CD4-positive, alpha-beta T cell (primary cell): ENCODE measurements around the gene MRPL32. TPM values are rescaled to one million over a fixed set of nuclear protein-coding genes. Genes with fewer than 3 reads are reported as not detected.

Source experiments
- ATAC-seq: fragments of 200-7000 bp; cut with Tn5 transposase; one replicate; pipeline ENCODE4 v1.10.0; 2022; ENCODE audit warnings: mild to moderate bottlenecking; ENCODE audit not compliant: poor library complexity
- CTCF ChIA-PET: fragments of 350-600 bp; sonication (Branson Sonifier 250); formaldehyde crosslinking; loops from one replicate; lab custom pipeline; 2021; ENCODE audit warnings: antibody characterized with exemption, inconsistent platforms; lab: Charles Lee
- POLR2A ChIA-PET: fragments of 350-600 bp; sonication (Branson Sonifier 250); formaldehyde crosslinking; loops from one replicate; lab custom pipeline; 2021; ENCODE audit warnings: antibody characterized with exemption, inconsistent platforms; lab: Charles Lee
- DNase-seq, 14 experiments: peaks; one replicate each; pipeline ENCODE4 v3.0.0-alpha.2; 2013 to 2020; ENCODE audit warnings: mixed read lengths in 2 of 14
- H3K27ac ChIP-seq, 2 donors: one replicate each; pipeline versions ENCODE4 v1.5.1 to v1.7.0; 2013; ENCODE audit warnings: low read length in 2 of 2, low read depth in 1 of 2, mild to moderate bottlenecking in 1 of 2
- H3K27me3 ChIP-seq, 2 experiments: 1 replicate in 1 of 2; 2 replicates in 1 of 2; pipeline versions ENCODE4 v1.6.1 to v1.7.0; 2013; ENCODE audit warnings: low read length in 2 of 2, control low read depth in 1 of 2, mild to moderate bottlenecking in 1 of 2, moderate library complexity in 1 of 2; ENCODE audit not compliant: insufficient read depth in 2 of 2, control insufficient read depth in 1 of 2
- H3K36me3 ChIP-seq: one replicate; pipeline ENCODE4 v1.6.1; 2013; ENCODE audit warnings: low read length, control low read depth; ENCODE audit not compliant: insufficient read depth
- H3K4me1 ChIP-seq: one replicate; pipeline ENCODE4 v1.6.1; 2013; ENCODE audit warnings: low read length, control low read depth; ENCODE audit not compliant: insufficient read depth
- H3K4me3 ChIP-seq: one replicate; pipeline ENCODE4 v1.5.1; 2013; ENCODE audit warnings: mild to moderate bottlenecking, low read length, moderate library complexity
- H3K9me3 ChIP-seq, 2 experiments: 1 replicate in 1 of 2; 2 replicates in 1 of 2; pipeline versions ENCODE4 v1.6.1 to v1.7.0; 2013; ENCODE audit warnings: low read length in 2 of 2, mild to moderate bottlenecking in 2 of 2, control low read depth in 1 of 2, moderate library complexity in 1 of 2; ENCODE audit not compliant: control insufficient read depth in 1 of 2, insufficient read depth in 1 of 2
- H3K27ac Mint-ChIP-seq: one replicate; pipeline ENCODE4 v1.8.0; 2020; ENCODE audit warnings: mixed read lengths
- H3K27me3 Mint-ChIP-seq: one replicate; pipeline ENCODE4 v1.8.0; 2021; ENCODE audit warnings: mixed read lengths
- H3K36me3 Mint-ChIP-seq: one replicate; pipeline ENCODE4 v1.8.0; 2021; ENCODE audit warnings: low read depth, mixed read lengths
- H3K4me1 Mint-ChIP-seq: one replicate; pipeline ENCODE4 v1.8.0; 2021; ENCODE audit warnings: low read depth, mixed read lengths
- H3K4me3 Mint-ChIP-seq: one replicate; pipeline ENCODE4 v1.8.0; 2020; ENCODE audit warnings: mild to moderate bottlenecking, mixed read lengths
- H3K9me3 Mint-ChIP-seq: one replicate; pipeline ENCODE4 v1.8.0; 2020; ENCODE audit warnings: mixed read lengths
- intact Hi-C, 2 experiments: fragments of 100-400 bp; cut with DNase I in 1 of 2; cut with micrococcal nuclease in 1 of 2; formaldehyde crosslinking; loops; one replicate each; pipeline versions ENCODE4 v1.15.1 to v1.9.0; 2023 to 2025; cut with DNase I, micrococcal nuclease
- total RNA-seq, 174 experiments: library from RNA in 2 of 174; stranded (reverse) in 2 of 174; gene quantifications; one replicate each; pipeline ENCODE4 v1.2.3 and lab custom pipeline; 2021 to 2026
- TF ChIP-seq, protein P1 (sequence below): fragments of 200-600 bp; IDR thresholded peaks from one replicate; pipeline ENCODE4 v1.8.0; 2022; ENCODE audit warnings: antibody characterized with exemption, mild to moderate bottlenecking

The MRPL32 gene
- total RNA-seq, 2 experiments from 2014 or later: 57.1 to 60.7 TPM

DNA sequence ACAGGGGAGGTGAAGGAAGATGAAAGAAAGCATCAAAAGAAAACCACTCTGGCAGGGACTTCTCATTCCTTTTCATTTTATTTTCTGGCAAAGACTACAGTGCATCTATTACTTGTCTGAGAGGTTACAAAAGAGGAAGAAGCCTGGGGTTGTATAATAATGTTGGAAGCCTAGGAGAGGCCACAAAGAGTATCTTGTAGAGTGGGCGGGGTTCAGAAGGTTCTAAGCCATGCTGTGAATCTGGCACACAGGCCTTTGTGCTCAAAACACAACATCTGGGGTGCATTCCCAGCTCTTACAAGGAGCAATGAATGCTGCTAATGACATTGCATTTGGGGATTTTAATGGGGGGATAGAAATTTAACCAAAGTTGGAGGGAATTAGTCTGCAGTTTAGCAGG is 49.4 kb downstream of the MRPL32 start:
- H3K36me3 ChIP-seq: no peaks in the 10 kb centered on the region
- ChIA-PET POLR2A (no interaction called here), CTCF (no interaction called here)
- no peak overlapping the region for H3K4me3 ChIP-seq
- H3K36me3 Mint-ChIP-seq: no peaks in the 10 kb centered on the region
- TF ChIP-seq, protein P1, sequence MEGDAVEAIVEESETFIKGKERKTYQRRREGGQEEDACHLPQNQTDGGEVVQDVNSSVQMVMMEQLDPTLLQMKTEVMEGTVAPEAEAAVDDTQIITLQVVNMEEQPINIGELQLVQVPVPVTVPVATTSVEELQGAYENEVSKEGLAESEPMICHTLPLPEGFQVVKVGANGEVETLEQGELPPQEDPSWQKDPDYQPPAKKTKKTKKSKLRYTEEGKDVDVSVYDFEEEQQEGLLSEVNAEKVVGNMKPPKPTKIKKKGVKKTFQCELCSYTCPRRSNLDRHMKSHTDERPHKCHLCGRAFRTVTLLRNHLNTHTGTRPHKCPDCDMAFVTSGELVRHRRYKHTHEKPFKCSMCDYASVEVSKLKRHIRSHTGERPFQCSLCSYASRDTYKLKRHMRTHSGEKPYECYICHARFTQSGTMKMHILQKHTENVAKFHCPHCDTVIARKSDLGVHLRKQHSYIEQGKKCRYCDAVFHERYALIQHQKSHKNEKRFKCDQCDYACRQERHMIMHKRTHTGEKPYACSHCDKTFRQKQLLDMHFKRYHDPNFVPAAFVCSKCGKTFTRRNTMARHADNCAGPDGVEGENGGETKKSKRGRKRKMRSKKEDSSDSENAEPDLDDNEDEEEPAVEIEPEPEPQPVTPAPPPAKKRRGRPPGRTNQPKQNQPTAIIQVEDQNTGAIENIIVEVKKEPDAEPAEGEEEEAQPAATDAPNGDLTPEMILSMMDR: no peak
- ATAC-seq: no peak
- H3K9me3 Mint-ChIP-seq: no peaks in the 10 kb centered on the region
- intact Hi-C loops: no loop called here
- peaks cover 0 to 4% of the 10 kb centered on the region in 2 experiments for H3K9me3 ChIP-seq
- no peak overlapping the region for H3K27ac Mint-ChIP-seq
- no peak overlapping the region for H3K4me3 Mint-ChIP-seq
- peaks cover 32% of the 10 kb centered on the region for H3K27me3 Mint-ChIP-seq
- no peaks in the 10 kb centered on the region for H3K4me1 Mint-ChIP-seq
- peaks cover 0 to 3% of the 10 kb centered on the region in 2 experiments for H3K27me3 ChIP-seq
- H3K27ac ChIP-seq: no peak overlapping the region
- DNase-seq: no peak
- no peaks in the 10 kb centered on the region for H3K4me1 ChIP-seq

DNA sequence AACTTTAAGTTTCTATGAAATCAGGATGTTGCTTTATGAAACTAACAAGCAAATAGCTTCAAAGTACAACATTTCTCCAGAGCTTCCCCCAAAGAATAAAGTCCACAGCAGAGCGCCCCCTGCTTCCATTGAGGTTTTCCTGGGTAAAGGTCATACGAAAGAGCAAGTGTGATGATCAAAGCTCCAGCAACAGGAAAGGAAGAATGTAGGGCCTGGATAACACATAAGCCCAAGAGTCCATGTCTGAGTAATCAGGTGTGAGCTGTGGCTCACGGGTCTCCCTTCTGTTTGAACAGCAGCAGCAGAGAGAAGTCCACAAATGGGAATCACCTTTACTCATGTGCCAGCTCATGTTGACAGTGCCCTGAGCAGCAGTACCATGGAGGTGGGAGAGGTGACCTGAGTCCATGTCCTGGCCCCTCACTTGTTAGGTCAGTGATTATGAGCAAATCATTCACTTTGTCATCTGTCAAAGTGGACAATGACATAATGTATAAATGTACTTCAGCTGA is 50.5 kb downstream of the MRPL32 start:
- DNase-seq (no peak), ATAC-seq (no peak)
- Mint-ChIP-seq H3K4me3 (no peak overlapping the region), H3K9me3 (no peaks in the 10 kb centered on the region), H3K36me3 (no peaks in the 10 kb centered on the region), H3K27ac (no peak overlapping the region), H3K4me1 (no peaks in the 10 kb centered on the region), H3K27me3 (peaks cover 27% of the 10 kb centered on the region)
- Histone ChIP-seq H3K36me3 (no peaks in the 10 kb centered on the region), H3K4me1 (no peaks in the 10 kb centered on the region), H3K4me3 (no peak overlapping the region), H3K27ac (no peak overlapping the region), H3K27me3 (peaks cover 0 to 3% of the 10 kb centered on the region in 2 experiments), H3K9me3 (peaks cover 0 to 4% of the 10 kb centered on the region in 2 experiments)
- CTCF ChIA-PET: no interaction called here
- TF ChIP-seq, protein P1: no peak
- intact Hi-C loops: no loop called here
- POLR2A ChIA-PET: no interaction called here

- no peaks in the 10 kb centered on the region for H3K36me3 ChIP-seq
- H3K4me3 ChIP-seq: no peak overlapping the region
- no peak overlapping the region for H3K4me3 Mint-ChIP-seq
- no peak for DNase-seq
- H3K27me3 Mint-ChIP-seq: peaks cover 21% of the 10 kb centered on the region
- no peak overlapping the region for H3K27ac Mint-ChIP-seq
- ChIA-PET CTCF (no interaction called here), POLR2A (no interaction called here)
- H3K36me3 Mint-ChIP-seq: no peaks in the 10 kb centered on the region
- H3K27ac ChIP-seq: no peak overlapping the region
- no peak for ATAC-seq
- no peaks in the 10 kb centered on the region for H3K4me1 ChIP-seq
- TF ChIP-seq, protein P1: no peak
- H3K9me3 ChIP-seq: peaks cover 0 to 4% of the 10 kb centered on the region in 2 experiments
- intact Hi-C loops: no loop called here
- H3K4me1 Mint-ChIP-seq: no peaks in the 10 kb centered on the region
- peaks cover 0 to 3% of the 10 kb centered on the region in 2 experiments for H3K27me3 ChIP-seq
- H3K9me3 Mint-ChIP-seq: no peaks in the 10 kb centered on the region
These were observed 52.0 kb downstream of the MRPL32 start for GRCh38 chr7:42984137-42984536.
